ENCODE measurements around the gene DSN1.

DSN1 gene

DNA sequence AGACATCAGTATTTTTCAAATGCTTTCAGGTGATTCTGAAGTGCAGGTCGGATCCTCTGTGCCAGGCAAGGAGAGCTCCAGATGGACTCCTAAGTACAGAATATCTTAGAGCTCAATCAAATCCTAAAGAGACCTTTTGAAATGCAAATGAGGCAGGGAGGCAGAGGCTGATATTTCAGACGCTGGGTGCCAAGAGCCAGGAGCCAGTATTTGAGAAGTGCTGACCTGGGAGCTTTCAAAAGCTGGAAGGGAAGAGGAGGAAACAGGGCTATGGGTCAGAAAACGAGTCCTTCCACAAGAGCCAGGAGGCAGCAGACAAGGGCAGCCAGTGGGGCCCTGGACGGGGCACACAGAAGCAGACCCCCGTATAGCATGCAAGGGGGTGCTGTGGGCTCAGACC lies 46.1 kb upstream of the DSN1 start:
- peaks cover 27% of the 10 kb centered on the region for H3K36me3 ChIP-seq (replicated peaks)
- in situ Hi-C loops (cut with HindIII; ENCODE audit: low pct_ligation_motif_present, low sequenced_read_pairs), result no loop called here
- H3K4me3 ChIP-seq (ENCODE audit: low read depth, low read length), result no peak overlapping the region
- no peaks in the 10 kb centered on the region for H3K27me3 ChIP-seq (replicated peaks)
- TF ChIP-seq, protein P1, sequence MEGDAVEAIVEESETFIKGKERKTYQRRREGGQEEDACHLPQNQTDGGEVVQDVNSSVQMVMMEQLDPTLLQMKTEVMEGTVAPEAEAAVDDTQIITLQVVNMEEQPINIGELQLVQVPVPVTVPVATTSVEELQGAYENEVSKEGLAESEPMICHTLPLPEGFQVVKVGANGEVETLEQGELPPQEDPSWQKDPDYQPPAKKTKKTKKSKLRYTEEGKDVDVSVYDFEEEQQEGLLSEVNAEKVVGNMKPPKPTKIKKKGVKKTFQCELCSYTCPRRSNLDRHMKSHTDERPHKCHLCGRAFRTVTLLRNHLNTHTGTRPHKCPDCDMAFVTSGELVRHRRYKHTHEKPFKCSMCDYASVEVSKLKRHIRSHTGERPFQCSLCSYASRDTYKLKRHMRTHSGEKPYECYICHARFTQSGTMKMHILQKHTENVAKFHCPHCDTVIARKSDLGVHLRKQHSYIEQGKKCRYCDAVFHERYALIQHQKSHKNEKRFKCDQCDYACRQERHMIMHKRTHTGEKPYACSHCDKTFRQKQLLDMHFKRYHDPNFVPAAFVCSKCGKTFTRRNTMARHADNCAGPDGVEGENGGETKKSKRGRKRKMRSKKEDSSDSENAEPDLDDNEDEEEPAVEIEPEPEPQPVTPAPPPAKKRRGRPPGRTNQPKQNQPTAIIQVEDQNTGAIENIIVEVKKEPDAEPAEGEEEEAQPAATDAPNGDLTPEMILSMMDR (IDR thresholded peaks at IDR 0.05; ENCODE audit: low read depth, low read length, missing control alignments), result no peak
- H3K27ac ChIP-seq, result no peak overlapping the region
- DNase-seq, result no peak

DNA sequence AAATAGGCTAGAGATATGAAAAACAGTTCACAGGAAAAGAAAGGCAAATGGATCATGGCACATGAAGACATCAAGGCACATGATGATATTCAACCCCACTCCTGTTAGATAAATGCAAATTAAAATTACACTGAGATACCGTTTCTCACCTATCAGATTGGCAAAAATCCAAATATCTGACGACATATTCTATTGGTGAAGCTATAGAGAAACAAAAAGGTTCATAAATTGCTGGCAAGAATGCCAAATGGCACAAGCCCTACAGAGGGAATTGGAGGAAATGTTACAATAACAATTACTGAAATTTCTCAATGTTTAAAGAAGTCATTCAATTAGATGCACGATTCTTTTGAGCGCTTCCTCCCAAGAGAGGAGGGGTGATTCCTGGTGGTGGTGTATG lies 45.3 kb upstream of the DSN1 start:
- TF ChIP-seq, protein P1 (IDR thresholded peaks at IDR 0.05; ENCODE audit: low read depth, low read length, missing control alignments), result no peak
- in situ Hi-C loops (cut with HindIII; ENCODE audit: low pct_ligation_motif_present, low sequenced_read_pairs), result no loop called here
- Histone ChIP-seq H3K27me3 (replicated peaks) (no peaks in the 10 kb centered on the region), H3K36me3 (replicated peaks) (peaks cover 30% of the 10 kb centered on the region), H3K4me3 (ENCODE audit: low read depth, low read length) (no peak overlapping the region), H3K27ac (no peak overlapping the region)
- DNase-seq, result no peak

DNA sequence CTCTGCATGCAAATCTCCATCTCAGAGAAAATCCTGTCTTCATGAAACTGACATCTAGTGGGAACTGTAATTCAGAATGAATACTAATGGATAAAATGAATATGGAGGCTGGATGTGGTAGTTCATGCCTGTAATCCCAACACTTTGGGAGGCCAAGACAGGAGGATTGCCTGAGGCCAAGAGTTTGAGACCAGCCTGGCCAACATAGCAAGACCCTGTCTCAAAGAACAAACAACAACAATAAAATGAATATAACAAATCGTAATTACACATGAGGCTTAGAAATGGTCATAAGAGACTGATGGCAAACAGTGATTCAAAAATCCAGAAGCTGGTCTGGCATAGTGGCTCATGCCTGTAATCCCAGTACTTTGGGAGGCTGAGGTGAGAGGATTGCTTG lies 44.6 kb upstream of the DSN1 start:
- Histone ChIP-seq H3K27ac (no peak overlapping the region), H3K4me3 (ENCODE audit: low read depth, low read length) (no peak overlapping the region), H3K27me3 (replicated peaks) (no peaks in the 10 kb centered on the region), H3K36me3 (replicated peaks) (peaks cover 31% of the 10 kb centered on the region)
- DNase-seq, result no peak
- in situ Hi-C loops (cut with HindIII; ENCODE audit: low pct_ligation_motif_present, low sequenced_read_pairs), result no loop called here
- TF ChIP-seq, protein P1 (IDR thresholded peaks at IDR 0.05; ENCODE audit: low read depth, low read length, missing control alignments), result no peak

DNA sequence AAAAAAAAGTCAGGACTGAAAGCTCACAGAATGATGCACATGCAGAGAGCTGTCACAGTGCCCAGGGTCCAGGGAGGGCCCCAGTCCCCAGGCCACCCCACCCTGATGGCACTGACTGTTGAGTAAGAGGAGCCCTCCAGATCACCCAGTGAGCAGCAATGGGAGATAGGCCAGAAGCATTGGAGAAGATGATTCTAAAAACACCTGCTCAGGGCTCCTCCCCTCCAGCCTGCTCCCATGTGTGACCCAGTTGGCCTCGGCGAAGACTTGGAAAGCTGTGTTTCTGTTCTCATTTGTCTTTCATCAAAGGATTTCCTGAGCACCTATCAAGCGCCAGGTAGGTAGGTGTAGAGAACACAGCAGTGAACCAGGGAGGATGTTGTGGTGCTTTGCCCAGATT lies 43.9 kb upstream of the DSN1 start:
- H3K27me3 ChIP-seq (replicated peaks), result no peaks in the 10 kb centered on the region
- no peak for DNase-seq
- TF ChIP-seq, protein P1 (IDR thresholded peaks at IDR 0.05; ENCODE audit: low read depth, low read length, missing control alignments), result no peak
- H3K36me3 ChIP-seq (replicated peaks), result peaks cover 31% of the 10 kb centered on the region
- in situ Hi-C loops (cut with HindIII; ENCODE audit: low pct_ligation_motif_present, low sequenced_read_pairs), result no loop called here
- no peak overlapping the region for H3K4me3 ChIP-seq (ENCODE audit: low read depth, low read length)
- no peak overlapping the region for H3K27ac ChIP-seq

DNA sequence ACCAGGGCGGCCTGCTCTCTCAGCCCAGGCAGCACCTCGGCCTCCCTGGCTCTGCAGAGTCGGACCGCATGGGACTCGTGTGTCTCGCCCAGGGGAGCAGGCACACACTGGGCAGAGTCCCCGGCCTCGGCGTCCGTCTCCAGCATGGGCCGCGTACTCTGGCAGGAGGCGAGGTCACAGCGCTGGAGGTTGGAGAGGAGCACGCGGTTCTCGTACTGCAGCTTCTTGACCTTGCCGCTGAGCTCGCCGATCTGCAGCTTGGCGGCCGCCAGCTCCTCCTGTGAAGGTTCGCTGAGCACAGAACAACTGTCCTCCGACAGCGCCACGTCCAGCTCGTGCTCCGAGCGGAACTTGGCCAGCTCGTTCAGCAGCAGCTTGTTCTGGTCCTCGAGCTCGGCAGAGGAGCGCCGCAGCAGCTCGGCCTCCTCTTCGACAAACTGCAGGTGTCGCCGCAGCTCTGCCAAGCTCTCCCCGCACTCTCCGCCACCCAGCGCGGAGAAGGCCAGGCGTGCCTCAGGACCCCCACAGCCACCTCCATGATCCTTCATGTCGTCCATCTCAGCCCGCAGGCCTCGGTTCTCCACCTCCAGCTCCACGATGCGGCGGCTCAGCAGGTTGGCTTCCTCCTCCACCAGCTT lies 42.0 kb upstream of the DSN1 start:
- Histone ChIP-seq H3K27me3 (replicated peaks) (no peaks in the 10 kb centered on the region), H3K4me3 (ENCODE audit: low read depth, low read length) (no peak overlapping the region), H3K27ac (no peak overlapping the region), H3K36me3 (replicated peaks) (peaks cover 37% of the 10 kb centered on the region)
- in situ Hi-C loops (cut with HindIII; ENCODE audit: low pct_ligation_motif_present, low sequenced_read_pairs), result no loop called here
- no peak for DNase-seq
- TF ChIP-seq, protein P1 (IDR thresholded peaks at IDR 0.05; ENCODE audit: low read depth, low read length, missing control alignments), result no peak
